Thymus (tissue), 11 donors: ENCODE measurements around the gene ESYT2. TPM values are rescaled to one million over a fixed set of nuclear protein-coding genes. Genes with fewer than 3 reads are reported as not detected.

Experiments used
- DNase-seq, 9 donors: peaks; one replicate each; pipeline ENCODE4 v3.0.0-alpha.2; 2013; ENCODE audit warnings: low spot score in 9 of 9, low read depth in 6 of 9, missing footprints in 1 of 9
- H3K27ac ChIP-seq, 2 donors: one replicate each; pipeline ENCODE4 v1.5.1; 2013; ENCODE audit warnings: control low read depth in 1 of 2, low read depth in 1 of 2, low read length in 1 of 2, mild to moderate bottlenecking in 1 of 2, moderate library complexity in 1 of 2
- H3K27me3 ChIP-seq, 2 donors: one replicate each; pipeline ENCODE4 v1.5.1; 2013; ENCODE audit warnings: low read length in 1 of 2; ENCODE audit not compliant: control insufficient read depth in 2 of 2, insufficient read depth in 1 of 2
- H3K36me3 ChIP-seq, 2 donors: one replicate each; pipeline ENCODE4 v1.5.1; 2013; ENCODE audit warnings: low read length in 1 of 2, mild to moderate bottlenecking in 1 of 2, moderate library complexity in 1 of 2; ENCODE audit not compliant: control insufficient read depth in 2 of 2, insufficient read depth in 2 of 2
- H3K4me1 ChIP-seq, 2 donors: one replicate each; pipeline ENCODE4 v1.5.1; 2013; ENCODE audit warnings: low read length in 2 of 2; ENCODE audit not compliant: control insufficient read depth in 2 of 2, insufficient read depth in 2 of 2
- H3K4me3 ChIP-seq, 2 donors: one replicate each; pipeline ENCODE4 v1.5.1; 2013; ENCODE audit warnings: low read length in 2 of 2, control low read depth in 1 of 2, mild to moderate bottlenecking in 1 of 2
- H3K9me3 ChIP-seq, 2 donors: one replicate each; pipeline ENCODE4 v1.5.1; 2013; ENCODE audit warnings: low read length in 1 of 2, mild to moderate bottlenecking in 1 of 2; ENCODE audit not compliant: control insufficient read depth in 2 of 2, insufficient read depth in 1 of 2
- WGBS: extraction: QIAGEN DNeasy Blood & Tissue Kit; methylation state at CpG from one replicate; pipeline ENCODE4 v1.1.7; 2013; 5-methylcytosine and 5-hydroxymethylcytosine counted together
- polyA plus RNA-seq: library from polyadenylated mRNA; stranded (reverse); fragments of 200-250 nt; gene quantifications from one replicate; pipeline ENCODE4 v1.2.3, GENCODE V29; 2013
- total RNA-seq: library from RNA; stranded (reverse); fragments of 120-200 nt; gene quantifications from one replicate; pipeline ENCODE4 v1.2.4, GENCODE V29; 2013
- donor health status: healthy.

ESYT2 gene
- total and polyA plus RNA-seq, 2 donors = 35.7 to 66.2 TPM

GRCh38 chr7:158750702-158751101, 78.6 kb downstream of the ESYT2 start:
- Histone ChIP-seq H3K27ac (no peak overlapping the region), H3K36me3 (peaks cover 38 to 48% of the 10 kb centered on the region in 2 donors), H3K4me3 (no peak overlapping the region), H3K27me3 (no peaks in the 10 kb centered on the region), H3K4me1 (no peaks in the 10 kb centered on the region), H3K9me3 (no peaks in the 10 kb centered on the region)
- WGBS = 98% methylated on average over 3 of the region's 3 CpGs
- DNase-seq = no peak

- Histone ChIP-seq H3K27ac (no peak overlapping the region), H3K4me3 (no peak overlapping the region), H3K4me1 (no peaks in the 10 kb centered on the region), H3K9me3 (no peaks in the 10 kb centered on the region), H3K36me3 (peaks cover 30 to 46% of the 10 kb centered on the region in 2 donors), H3K27me3 (no peaks in the 10 kb centered on the region)
- 99% methylated on average over 9 of the region's 9 CpGs for WGBS
- DNase-seq = no peak
These were observed 79.9 kb downstream of the ESYT2 start for GRCh38 chr7:158749396-158749795.

GRCh38 chr7:158748335-158748734, 81.0 kb downstream of the ESYT2 start:
- Histone ChIP-seq H3K27me3 (no peaks in the 10 kb centered on the region), H3K27ac (no peak overlapping the region), H3K4me1 (no peaks in the 10 kb centered on the region), H3K36me3 (peaks cover 27 to 43% of the 10 kb centered on the region in 2 donors), H3K9me3 (no peaks in the 10 kb centered on the region), H3K4me3 (no peak overlapping the region)
- WGBS = 87% methylated on average over 10 of the region's 10 CpGs
- DNase-seq = no peak

- H3K4me3 ChIP-seq = no peak overlapping the region
- H3K4me1 ChIP-seq = no peaks in the 10 kb centered on the region
- no peaks in the 10 kb centered on the region for H3K27me3 ChIP-seq
- WGBS = 98% methylated on average over 10 of the region's 10 CpGs
- H3K27ac ChIP-seq = no peak overlapping the region
- peaks cover 31 to 52% of the 10 kb centered on the region in 2 donors for H3K36me3 ChIP-seq
- no peak for DNase-seq
- H3K9me3 ChIP-seq = no peaks in the 10 kb centered on the region
These were observed 81.9 kb downstream of the ESYT2 start for GRCh38 chr7:158747408-158747807.

GRCh38 chr7:158746957-158747356, 82.4 kb downstream of the ESYT2 start:
- Histone ChIP-seq H3K4me1 (no peaks in the 10 kb centered on the region), H3K4me3 (no peak overlapping the region), H3K27me3 (no peaks in the 10 kb centered on the region), H3K36me3 (peaks cover 36 to 57% of the 10 kb centered on the region in 2 donors), H3K9me3 (no peaks in the 10 kb centered on the region), H3K27ac (no peak overlapping the region)
- WGBS = 98% methylated on average over 9 of the region's 9 CpGs
- DNase-seq = no peak

GRCh38 chr7:158745057-158745715, 84.1 kb downstream of the ESYT2 start:
- Histone ChIP-seq H3K27me3 (no peaks in the 10 kb centered on the region), H3K4me1 (no peaks in the 10 kb centered on the region), H3K27ac (no peak overlapping the region), H3K36me3 (peaks cover 53 to 69% of the 10 kb centered on the region in 2 donors), H3K4me3 (no peak overlapping the region), H3K9me3 (no peaks in the 10 kb centered on the region)
- no peak for DNase-seq
- WGBS = 86% methylated on average over 10 of the region's 10 CpGs

- Histone ChIP-seq H3K27ac (no peak overlapping the region), H3K4me1 (no peaks in the 10 kb centered on the region), H3K36me3 (peaks cover 56 to 71% of the 10 kb centered on the region in 2 donors), H3K27me3 (no peaks in the 10 kb centered on the region), H3K4me3 (no peak overlapping the region), H3K9me3 (no peaks in the 10 kb centered on the region)
- WGBS = 98% methylated on average over 4 of the region's 4 CpGs
- no peak for DNase-seq
These were observed 85.2 kb downstream of the ESYT2 start for GRCh38 chr7:158744070-158744469.

- 97% methylated on average over 17 of the region's 17 CpGs for WGBS
- H3K27ac ChIP-seq = no peak overlapping the region
- no peak for DNase-seq
- H3K9me3 ChIP-seq = no peaks in the 10 kb centered on the region
- H3K27me3 ChIP-seq = no peaks in the 10 kb centered on the region
- no peaks in the 10 kb centered on the region for H3K4me1 ChIP-seq
- H3K36me3 ChIP-seq = peaks cover 62 to 72% of the 10 kb centered on the region in 2 donors
- no peak overlapping the region for H3K4me3 ChIP-seq
These were observed 86.1 kb downstream of the ESYT2 start for GRCh38 chr7:158743219-158743618.

- H3K36me3 ChIP-seq = peaks cover 61 to 69% of the 10 kb centered on the region in 2 donors
- no peaks in the 10 kb centered on the region for H3K4me1 ChIP-seq
- WGBS = 98% methylated on average over 19 of the region's 19 CpGs
- H3K27ac ChIP-seq = no peak overlapping the region
- H3K9me3 ChIP-seq = no peaks in the 10 kb centered on the region
- no peak overlapping the region for H3K4me3 ChIP-seq
- H3K27me3 ChIP-seq = no peaks in the 10 kb centered on the region
- DNase-seq = no peak
These were observed 87.1 kb downstream of the ESYT2 start for GRCh38 chr7:158742065-158742821.
